ENCODE data around the gene GOSR2.
"Not testable (repeated sequence)": the region's sequence is repeated elsewhere in the genome, so short reads cannot be mapped to it uniquely, and the experiment has no call there.

The GOSR2 gene

DNA sequence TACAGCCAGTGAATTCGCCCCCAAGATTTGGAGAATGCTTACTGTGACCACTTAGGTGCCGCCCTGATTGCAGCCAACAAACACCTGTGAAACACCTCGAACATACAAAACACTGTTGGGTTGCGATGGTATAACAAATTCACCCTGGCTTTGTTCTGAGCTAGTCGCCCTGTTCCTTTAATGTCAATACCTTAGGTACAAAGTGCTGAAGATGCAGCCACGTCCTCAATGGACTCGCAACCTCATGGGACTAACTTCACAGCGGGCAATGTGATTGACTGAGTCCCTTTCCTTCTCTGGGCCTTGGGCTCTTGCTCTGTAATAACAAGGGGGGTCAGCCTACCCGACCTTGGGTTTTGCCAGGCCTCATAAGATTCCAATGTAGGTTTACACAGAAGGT lies 28.9 kb upstream of the GOSR2 start:
- no peak for DNase-seq (ENCODE audit: low spot score)

DNA sequence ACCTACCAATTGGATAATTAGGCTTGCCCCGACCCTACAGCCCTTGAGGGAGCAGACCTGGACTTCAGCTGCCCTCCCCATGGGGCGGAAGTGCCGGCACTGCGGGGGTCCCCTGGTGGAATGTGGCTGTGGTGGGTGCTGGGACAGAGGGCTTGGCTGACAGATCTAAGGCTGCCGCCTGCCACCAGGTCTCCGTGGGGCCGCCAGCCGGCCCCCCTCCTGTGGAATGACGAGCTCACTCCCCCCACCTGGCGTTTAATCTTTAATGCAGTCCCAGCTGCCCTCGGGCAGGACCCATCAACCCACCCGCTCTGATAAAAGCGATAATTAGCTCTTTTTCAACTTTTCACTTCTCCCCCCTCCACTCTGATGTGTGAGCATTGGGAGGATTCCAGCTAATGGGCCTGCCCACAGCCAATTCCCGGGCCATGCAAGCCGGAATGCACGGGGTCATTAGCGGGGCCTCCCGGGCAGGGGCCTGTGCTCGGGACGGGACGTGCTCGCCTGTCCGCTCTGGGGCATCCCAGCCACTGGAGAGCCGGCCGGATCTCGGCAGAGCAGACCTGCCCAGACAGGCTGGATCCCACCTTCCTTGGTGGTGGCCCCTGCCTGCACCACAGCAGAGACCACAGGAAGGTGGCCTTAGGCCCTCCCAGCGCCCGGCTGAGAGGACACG lies 28.3 kb upstream of the GOSR2 start:
- no peak for DNase-seq (ENCODE audit: low spot score)

DNA sequence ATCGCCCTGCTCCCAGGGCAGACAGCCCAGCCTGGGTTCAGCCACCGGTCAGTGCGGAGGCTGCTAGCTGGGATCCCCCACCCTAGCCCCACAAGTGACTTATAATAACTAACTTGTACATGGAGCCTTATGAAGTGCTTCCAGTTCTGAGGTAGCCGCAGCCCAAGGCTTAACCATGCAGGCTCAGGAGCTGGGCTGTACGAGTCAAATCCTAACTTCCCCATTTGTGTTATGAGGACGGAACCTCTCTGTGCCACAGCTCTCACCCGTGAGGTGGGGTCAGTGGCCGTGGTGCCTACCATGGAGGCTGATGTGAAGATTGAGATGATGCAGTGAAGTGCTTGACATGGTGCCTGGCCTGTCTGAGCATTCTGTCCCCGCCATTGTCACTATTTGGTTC lies 27.8 kb upstream of the GOSR2 start:
- DNase-seq (ENCODE audit: low spot score): no peak

DNA sequence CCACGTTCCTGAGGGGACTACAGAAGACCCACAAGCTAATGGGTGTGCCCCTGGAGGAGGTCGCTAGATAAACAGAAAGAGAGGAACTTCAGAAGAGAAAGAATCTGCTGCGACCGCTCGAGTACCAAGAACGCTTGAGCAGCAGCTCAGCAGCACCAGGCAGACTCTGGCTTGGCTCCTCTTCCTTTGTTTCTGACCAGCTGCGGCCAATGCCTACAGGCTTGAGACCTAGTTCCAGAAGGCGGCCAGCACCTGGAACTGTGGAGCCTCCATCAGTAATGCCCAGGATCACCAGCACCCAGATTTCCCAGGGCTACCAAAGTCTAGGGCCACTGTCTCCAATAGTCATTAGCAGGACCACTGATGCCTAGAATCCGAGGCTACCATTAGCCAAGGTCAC lies 26.0 kb upstream of the GOSR2 start:
- DNase-seq (ENCODE audit: low spot score): no peak

DNA sequence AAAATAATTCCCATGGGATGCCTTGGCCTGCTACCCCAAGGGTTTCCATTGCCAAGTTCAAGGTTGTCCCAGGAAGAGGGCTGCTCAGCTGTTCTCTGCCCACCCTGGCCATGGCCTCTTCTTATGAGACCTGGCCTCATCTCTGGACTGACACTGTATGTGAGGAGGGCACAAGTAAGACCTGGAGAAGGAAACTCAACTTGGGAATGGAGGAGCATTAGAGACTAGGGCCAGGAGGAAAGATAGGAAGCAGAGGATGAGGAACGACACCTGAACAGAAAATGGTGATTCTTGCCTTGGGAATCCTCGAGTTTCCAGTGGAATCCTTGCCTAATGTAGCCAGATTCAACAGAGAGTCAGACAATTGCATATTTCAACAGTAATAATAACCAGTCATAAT lies 24.6 kb upstream of the GOSR2 start:
- DNase-seq (ENCODE audit: low spot score): no peak

DNA sequence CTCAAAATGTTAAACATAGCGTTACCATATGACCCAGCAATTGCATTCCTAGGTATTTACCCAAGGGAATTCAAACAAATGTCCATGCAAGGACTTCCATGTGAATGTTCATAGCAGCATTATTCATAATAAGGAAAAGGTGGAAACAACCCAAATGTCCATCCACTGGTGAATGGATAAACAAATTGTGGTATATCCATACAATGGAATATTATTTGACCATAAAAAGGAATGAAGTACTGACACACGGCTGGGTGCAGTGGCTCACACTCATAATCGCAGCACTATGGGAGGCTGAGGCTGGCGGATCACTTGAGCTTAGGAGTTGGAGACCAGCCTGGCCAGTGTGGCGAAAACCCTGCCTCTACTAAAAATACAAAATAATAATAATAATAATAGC lies 24.1 kb upstream of the GOSR2 start:
- DNase-seq (ENCODE audit: low spot score): no peak

DNA sequence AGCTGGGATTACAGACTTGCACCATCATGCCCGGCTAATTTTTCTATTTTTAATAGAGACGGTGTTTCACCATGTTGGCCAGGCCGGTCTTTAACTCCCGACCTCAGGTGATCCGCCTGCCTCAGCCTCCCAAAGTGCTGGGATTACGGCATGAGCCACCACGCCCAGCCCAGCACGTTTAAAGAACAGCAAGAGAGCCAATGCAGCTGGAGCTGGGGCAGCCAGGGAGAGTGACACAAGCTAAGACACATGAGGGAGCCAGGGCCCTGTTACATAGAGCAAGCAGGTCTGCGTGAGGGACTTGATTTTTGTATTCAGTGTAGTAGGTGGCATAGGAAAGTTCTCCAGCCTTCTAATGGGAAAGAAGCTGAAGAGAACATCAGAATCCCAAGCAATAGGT lies 21.7 kb upstream of the GOSR2 start:
- no peak for DNase-seq (ENCODE audit: low spot score)

DNA sequence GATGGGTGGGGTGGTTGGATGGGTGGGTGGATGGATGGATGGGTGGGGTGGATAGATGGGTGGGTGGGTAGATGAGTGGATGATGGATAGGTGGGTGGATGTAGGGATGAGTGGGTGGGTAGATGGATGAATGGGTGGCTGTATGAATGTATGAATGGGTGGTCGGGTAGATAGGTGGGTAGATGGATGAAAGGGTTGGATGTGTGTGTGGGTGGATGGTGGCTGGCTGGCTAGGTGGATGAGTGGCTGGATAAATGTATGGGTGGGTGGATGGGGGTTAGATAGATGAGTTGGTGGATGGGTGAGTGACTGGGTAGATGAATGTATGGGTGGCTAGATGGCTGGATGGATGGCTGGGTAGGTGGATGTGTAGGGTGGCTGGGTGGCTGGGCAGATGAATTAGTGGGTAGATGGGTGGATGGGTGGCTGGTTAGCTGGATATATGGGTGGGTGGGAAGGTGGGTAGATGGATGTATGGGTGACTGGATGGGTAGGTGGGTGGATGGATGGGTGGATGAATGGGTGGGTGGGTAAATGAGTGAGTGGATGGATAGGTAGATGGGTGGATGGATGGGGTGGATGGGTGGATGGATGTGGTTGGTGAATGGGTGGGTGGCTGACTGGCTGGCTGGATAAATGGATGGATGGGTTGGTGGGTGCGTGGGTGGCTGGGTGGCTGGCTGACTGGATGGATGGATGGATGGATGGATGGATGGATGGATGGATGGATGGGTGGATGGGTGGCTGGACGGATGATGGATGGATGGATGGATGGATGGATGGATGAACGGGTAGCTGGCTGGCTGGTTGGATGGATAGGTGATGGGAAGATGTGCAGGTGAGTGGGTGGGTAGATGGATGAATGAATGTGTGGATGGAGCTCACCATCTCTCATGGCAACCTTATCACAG lies 18.9 kb upstream of the GOSR2 start:
- no peak for DNase-seq (ENCODE audit: low spot score)

DNA sequence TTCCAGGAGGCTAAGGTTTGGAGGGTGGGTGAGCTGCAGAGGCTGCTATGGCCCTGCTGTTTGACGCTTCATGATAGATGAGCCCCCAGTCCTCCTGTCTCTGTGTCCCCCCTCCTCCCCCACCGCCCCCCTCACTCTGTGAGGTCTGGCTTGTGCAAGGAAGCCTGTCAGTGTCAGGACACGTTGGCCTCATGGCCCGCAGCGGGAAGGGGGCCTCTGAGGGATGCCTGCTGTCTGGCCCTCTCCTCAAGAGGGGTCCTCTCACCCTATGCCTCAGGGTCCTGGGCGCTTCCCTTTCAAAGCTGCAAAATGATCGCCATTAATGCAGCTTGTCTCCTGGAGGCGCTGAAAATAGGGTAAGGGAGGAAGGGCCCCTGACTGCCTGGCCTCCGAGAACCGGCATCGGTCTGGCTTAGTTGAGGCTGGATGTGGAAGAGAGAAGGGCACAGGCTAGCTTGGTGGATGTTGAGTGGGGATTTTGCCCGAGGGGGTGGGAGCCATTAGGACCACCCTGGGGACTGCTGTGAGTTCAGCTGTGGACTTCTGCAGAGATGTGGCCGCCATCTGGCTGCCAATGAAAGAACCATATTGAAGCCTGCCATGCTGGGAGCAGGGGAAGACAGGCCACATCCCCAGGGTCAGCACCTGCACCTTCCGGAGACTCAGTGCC lies 14.8 kb upstream of the GOSR2 start:
- no peak for DNase-seq (ENCODE audit: low spot score)

DNA sequence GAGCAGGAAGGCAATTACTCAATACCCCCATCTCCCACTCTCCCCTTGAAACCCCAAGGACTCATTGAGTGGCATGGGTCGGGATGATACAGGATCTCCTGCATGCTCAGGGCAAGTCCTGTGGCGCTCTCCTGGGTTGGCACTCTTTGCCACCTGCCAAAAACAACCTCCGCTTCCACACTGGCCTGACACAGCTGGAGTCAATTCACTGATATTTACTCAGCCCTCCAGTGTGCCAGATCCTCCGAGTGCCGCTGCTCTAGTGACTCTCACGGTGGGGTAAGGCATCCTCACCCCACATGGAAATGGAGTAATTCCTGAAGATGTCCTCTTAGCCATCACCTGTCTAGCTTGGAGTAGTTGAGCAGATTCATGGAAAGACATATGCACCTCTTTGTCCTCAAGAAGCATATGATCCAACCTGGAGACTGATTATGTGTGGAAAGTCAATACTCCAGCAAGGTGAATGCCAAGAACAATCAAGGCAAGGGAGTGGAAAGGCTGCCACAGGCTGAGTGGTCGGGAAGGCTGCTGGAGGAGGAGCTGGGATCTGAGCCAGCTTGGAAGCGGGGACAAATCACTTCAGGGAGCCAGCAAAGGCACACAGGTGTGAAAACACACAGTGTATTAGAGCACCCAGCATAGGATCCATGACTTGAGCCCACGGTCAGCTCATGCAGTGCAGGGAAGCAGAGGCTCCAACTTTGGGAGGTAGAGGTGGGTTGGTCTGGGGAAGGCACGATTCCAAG lies 12.6 kb upstream of the GOSR2 start:
- no peak for DNase-seq (ENCODE audit: low spot score)

DNA sequence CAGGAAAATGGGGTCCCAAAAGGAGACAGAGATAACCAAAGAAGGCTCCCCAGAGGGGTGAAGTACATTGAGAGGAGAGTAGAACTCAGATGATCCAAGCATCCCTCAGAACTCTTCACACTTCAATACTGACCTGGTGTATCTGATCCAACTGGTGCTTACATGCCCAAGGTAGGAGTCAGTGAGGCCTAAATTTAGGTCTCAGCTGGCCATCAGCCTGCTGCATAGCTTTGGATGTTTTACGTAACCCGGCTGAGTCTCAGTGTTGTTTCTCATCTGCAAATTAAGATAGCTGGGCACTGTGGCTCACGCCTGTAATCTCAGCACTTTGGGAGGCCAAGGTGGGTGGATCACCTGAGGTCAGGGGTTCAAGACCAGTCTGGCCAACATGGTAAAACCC lies 11.6 kb upstream of the GOSR2 start:
- DNase-seq (ENCODE audit: low spot score): no peak

DNA sequence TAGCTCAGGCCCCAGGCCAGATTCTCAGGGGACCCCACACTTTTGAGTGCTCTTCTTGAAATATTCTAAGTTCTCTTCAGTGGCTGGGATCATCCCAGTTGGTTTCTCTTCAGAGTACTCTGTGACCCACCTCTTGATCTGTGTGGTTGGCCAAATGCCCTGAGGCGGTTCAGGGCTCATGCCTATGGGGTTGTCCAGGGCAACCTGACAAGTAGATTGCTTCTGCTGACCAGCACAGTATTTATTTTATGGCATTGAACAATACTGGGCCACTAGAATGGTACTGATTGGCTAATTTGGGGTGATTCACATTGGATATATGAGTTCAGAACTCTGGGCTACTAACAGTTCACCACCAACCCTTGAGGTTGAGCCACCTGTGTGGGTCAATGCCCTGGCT lies 7.4 kb upstream of the GOSR2 start:
- no peak for DNase-seq (ENCODE audit: low spot score)

DNA sequence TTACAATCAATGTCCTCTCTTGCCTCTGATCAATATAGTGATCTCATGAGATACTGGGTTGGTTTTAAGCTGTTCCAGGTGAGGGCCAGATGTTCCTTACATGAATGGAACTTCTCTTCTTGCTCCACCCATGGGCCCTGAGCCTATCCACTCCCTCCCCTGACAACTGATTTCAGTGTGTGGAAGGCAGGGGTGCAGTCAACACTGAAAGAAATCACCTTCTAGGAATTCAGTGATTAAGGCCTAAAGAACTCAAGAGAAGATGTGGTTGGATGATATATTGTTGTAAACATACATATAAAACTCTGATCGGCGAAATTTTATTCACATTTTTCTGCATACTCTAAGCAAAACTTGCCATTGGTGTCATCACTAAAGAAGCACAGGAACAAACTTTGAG lies 6.7 kb upstream of the GOSR2 start:
- no peak for DNase-seq (ENCODE audit: low spot score)

DNA sequence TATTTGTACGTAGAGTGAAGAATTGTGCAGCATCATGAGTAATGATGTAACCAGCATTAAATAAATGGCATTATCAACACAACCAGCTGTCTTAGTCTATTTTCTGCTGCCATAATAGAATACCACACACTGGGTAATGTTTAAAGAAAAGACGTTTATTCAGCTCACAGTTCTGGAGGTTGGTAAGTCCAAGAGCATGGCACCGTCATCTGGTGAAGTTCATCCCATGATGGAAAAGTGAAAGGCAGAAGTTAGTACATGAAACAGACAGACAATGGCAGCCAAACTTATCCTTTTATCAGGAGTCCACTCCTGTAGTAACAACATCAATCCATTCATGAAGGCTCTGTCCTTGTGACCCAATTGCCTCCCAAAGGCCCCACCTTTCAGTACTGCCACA lies 6.3 kb upstream of the GOSR2 start:
- no peak for DNase-seq (ENCODE audit: low spot score)

DNA sequence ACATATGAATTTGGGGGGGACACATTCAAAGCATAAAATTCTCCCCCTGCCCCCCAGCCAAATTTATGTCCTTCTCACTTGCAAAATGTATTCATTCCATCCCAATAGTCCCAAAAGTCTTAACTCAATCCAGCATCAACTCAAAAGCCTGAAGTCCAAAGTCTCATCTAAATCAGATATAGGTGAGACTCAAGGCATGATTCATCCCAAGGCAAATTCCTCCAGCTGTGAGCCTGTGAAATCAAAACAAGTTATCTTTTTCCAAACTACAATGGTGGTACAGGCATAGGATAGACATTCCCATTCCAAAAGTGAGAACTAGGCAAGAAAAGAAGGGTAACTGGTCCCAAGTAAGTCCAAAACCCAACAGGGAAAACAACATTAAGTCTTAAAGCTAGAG lies 5.9 kb upstream of the GOSR2 start:
- no peak for DNase-seq (ENCODE audit: low spot score)

DNA sequence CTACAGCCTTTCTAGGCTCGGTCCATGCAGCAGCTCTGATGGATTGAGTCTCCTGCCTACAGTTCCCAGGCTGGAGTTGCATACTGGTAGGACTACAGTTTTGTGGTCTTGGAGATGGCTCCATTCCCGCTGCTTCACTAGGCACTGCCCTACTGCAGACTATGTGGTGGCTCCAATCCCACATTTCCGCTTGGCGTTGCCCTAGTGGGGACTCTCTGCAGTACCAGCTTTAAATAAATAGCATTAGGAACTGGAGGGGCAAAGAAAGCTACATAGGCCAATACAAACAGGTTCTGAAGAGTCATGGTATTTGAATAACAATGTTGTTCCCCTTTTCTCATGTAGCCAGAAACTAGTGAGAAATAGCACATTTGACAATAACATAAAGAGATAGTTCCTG lies 5.4 kb upstream of the GOSR2 start:
- DNase-seq (ENCODE audit: low spot score): no peak

DNA sequence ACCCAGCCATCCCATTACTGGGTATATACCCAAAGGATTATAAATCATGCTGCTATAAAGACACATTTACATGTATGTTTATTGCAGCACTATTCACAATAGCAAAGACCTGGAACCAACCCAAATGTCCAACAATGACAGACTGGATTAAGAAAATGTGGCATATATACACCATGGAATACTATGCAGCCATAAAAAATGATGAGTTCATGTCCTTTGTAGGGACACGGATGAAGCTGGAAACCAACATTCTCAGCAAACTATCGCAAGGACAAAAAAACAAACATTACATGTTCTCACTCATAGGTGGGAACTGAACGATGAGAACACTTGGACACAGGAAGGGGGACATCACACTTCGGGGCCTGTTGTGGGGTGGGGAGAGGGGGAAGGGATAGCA lies 998 bp upstream of the GOSR2 start:
- DNase-seq (ENCODE audit: low spot score): not testable (repeated sequence)

DNA sequence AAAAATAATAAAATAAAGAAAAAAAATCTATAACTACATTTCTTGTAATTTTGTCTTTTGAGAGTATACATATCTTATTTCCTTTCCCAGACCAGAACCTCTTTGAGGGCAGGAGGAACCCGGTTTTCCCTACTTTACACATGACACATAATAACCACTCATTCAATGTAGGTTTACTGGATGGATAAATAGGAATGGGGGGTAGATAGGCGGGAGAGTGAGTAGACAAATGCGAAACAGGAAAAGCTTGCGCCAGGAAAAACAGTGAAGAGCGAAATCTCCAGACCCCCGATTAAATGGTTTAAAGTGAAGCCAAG lies 515 bp upstream of the GOSR2 start:
- no peak for DNase-seq (ENCODE audit: low spot score)

DNA sequence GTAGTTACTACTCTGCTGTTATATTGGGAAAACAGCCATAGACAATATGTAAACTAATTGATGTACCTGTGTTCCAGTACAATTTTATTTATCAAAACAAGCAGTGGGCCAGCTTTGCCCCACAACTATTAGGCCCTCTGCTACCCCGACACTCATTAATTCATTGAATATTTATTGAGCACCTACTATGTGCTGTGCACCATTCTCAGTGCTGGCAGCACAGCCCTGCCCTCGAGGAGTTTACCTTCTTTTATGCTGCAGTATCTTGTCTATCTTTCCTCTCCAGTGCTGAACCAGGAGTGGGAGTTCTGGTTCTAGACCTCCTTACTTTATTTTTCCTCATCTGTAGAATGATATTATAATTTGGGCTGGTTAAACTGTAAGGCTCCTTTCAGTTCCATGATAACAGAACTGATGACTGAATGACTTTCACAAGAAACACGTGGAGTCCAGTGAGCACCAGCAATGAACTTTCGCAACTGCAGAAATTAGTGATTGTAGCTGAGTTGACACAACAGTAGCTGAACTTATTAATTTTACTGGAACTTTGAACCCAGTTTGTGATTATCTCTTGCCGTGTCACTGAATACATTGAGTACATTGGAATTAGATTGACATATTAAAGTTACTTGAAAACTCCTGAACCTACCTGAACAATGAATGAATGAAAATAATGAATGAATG lies 2.4 kb downstream of the GOSR2 start:
- DNase-seq (ENCODE audit: low spot score): no peak

DNA sequence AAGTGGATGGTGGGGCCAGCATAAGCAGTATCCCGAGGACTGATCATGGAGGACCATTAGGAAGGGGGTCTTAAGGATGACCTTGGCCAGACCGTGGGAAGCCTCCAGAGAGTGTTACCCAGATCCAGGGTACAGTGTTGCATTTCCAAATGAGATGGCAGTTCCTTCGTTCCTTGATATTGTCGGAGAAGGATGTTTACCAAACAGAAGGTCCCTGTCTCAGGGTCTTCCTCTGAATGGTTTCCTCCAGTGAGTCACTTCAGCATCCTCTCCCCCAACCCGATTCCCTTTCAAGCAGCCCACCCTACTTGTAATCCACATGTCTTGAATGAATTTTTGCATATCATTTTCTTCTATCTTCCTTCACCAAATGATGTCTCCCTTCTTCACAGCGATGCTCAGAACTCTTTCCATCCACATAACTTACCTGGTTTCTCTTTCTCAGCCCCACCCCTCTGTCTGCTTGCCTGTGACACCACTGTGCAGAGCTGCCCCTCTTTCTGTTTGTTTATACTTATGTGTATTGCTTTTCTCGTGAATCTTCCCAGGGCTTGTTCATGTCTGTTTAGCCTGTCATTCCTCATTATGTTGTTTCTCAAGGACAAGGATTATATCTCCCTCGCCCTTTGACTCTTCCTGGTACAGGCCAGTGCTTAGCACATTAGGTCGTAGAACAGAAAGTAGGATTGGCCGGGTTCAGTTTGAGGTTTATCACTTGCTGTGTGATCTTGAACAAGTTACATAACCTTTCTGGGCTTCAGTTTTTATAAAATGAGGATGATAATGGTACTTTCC lies 5.7 kb downstream of the GOSR2 start:
- DNase-seq (ENCODE audit: low spot score): no peak

DNA sequence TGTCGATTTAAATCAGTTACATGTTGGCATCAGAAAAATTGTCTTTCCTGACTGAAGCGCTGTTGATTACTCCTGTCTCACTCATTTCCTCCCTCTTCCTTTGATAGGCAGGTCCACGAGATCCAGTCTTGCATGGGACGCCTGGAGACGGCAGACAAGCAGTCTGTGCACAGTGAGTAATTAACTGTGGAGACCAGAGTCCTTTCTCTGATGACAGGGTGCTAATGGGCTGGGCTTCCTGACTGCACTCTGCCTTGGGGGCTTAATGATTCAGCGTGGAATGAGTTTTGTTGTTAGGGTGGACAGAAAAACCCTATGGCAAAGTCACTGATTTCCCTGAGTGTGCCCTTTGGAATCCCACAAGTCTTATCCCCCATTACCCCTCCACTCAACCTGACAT lies 6.5 kb downstream of the GOSR2 start:
- no peak for DNase-seq (ENCODE audit: low spot score)

All from CD4-positive, alpha-beta T cell treated with Interleukin-15 for 4 hours (primary cell).